Measurements from ENCODE around the gene ANXA4.

ANXA4 gene

DNA sequence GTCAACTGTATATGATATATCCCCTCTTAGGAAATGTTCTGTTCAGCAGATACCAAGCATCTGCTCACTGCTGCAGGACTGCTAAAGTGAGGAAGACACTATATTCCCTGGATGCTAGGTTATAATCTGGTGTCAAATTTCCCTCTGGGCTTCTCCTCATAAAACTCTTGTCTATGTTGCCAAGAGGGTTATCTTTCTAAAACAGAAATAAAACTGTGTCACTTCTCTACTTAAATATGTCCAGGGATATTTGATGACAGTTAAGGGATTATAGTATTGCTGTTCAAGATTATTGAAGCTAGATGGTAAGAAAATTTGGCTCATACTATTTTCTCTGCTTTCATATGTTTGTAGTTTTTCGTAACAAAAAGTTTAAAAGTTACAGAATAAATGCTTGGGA is 121.4 kb downstream of the ANXA4 start:
- no peak for DNase-seq
